Thoracic aorta endothelial cell (primary cell): ENCODE measurements around the gene CMC1. TPM values are rescaled to one million over a fixed set of nuclear protein-coding genes. Genes with fewer than 3 reads are reported as not detected.

Source experiments
- total RNA-seq: library from RNA; depleted of rRNA; stranded (reverse); fragments of >200 nt; gene quantifications from 2 replicates; pipeline ENCODE4 v1.2.3, GENCODE V29; 2012

The CMC1 gene, protein sequence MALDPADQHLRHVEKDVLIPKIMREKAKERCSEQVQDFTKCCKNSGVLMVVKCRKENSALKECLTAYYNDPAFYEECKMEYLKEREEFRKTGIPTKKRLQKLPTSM
- 9.1 and 12.5 TPM in 2 replicates for total RNA-seq

DNA sequence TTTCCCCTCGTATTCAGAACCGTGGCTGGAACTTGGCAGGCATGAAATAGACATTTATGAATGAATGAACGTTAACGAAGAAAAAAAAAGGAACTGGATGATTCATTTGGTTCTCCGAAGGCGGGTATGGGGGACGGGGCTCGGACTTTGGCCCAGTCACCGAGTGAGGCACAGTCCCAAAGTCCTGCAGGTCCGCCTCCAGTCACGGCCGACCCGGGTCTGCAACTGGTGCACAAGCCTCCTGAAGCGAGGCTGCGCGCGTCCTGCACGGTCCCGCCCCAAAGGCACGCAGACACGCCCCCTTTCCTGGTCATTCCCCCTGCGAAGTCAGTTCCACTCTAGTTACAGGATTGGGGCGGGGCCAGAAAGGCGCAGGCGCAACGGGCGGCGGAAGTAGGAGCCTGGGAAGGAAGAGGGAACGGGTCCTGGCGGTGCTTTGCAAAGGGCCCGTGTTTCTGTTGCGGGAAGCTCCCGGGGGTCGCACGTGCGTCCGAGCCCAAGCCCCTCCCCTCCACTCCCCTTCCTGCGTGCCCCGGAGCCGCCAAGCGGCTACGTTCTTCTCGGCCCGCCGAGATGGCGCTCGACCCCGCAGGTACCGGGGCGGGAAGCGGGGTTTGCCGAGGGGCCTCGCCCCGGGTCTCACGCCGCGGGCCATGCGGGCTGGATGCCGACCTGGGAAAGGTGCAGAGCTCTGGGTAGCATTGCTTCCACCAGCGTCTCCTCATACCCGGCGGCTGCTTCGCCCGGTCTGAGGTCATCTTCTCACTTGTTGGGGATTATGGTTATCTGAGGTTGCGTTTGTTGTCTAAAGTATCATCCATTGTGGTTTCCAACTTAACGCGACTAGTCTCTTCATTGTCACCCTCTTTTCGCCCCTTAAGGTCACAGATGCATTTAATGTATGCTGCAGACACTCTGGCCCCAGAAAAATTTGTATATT, at the start of gene CMC1:
Gene CMC1, plus strand, starts transcription at position 399 of the 940 bp plus-strand sequence. Its CDS starts 175 bp downstream, at position 574.

DNA sequence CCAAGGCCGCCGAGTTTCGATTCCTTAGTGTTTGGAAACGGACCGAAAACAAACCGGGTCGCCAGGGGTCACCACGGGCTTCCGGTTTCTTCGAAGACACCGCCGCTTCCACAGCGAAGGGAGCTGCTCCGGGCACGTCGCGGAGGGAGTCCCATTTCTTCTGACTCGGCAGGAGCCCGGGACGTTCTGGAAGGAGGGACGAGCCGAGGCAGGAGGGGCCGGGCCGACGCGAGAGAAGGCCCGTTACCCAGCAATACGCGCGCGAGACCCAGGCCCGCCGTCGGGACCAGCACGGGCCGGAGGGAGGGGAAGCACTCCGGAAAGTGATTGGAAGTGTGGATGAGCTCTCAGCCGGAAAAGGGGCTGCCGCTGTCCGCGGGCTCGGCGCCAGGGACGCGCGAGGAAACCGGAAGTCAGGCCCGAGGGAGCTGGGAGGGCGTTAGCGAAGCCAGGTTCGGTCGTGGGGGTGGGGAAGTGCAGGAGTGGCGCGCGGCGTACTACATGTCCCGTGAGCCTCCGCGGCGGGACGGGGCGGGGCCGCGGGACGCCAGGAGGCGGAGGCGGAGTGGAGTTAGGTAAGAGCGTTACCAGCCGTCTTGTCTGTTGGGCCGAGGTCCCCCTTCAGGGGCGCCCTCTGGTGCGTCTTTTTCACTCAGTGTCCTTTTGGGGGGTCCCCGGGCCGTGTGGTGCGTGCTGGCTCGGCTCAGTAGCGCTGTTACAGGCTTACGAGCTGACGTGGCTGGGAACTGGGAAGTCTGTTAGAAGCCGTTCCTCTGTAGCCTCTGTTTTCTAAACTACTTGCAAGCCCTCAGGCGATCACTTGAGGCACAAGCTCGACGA, 107.4 kb downstream of the CMC1 start, which contains the start of the genes AZI2 and ZCWPW2:
Gene AZI2, minus strand, starts transcription at position 196 of the 840 bp plus-strand sequence. CDS start 8,207 bp downstream, outside the sequence.
Gene ZCWPW2, plus strand, starts transcription at position 93 of the 840 bp plus-strand sequence. CDS start 64,348 bp downstream, outside the sequence.

Other genes with a start within 250 kb of the CMC1 start
- 0.13 and 0.50 TPM in 2 replicates for gene ZCWPW2, start 107.1 kb downstream of the CMC1 start, total RNA-seq
- 56.1 and 59.2 TPM in 2 replicates for gene AZI2, start 107.2 kb downstream of the CMC1 start, total RNA-seq